Central memory CD4-positive, alpha-beta T cell (primary cell): ENCODE measurements around the gene PMEPA1.

Experiments used
- DNase-seq: peaks from one replicate; pipeline ENCODE4 v3.0.0; 2022

The PMEPA1 gene

DNA sequence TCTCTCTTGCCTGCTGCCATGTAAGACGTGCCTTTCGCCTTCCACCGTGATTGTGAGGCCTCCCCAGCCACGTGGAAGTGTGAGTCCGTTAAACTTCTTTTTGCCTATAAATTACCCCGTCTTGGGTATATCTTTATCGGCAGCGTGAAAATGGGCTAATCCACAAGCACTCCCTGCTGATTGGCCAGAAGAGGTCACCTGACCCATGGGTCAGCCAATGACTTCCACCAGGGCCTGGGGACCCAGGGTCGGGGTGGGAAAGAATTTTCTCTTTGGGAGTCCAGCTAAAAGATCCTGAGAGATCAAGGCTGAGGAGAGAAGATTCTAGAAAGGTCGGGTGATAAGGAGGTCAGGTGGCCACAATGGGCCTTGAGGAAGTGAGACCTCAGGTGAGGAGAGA, 106.7 kb downstream of the PMEPA1 start:
- DNase-seq = no peak

DNA sequence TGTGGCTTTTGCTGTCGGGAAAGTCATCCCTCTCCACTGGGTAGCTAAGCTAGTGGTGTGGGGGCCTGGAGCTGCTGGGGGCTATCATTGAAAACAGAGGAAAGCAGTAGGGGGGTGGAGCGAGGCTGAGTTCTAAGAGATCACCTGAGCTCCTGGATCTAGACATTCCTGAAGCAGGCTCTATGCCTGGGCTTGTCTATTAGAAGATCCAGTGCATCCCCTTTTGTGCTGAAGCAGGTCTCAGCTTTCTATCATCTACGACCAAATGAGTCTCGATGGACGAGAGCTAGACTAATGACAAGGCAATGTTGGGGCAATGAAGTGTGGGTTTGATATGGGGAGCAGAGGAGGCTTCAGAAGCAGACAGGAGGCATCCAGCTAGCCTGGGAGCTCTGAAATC, 108.1 kb downstream of the PMEPA1 start:
- DNase-seq = no peak

DNA sequence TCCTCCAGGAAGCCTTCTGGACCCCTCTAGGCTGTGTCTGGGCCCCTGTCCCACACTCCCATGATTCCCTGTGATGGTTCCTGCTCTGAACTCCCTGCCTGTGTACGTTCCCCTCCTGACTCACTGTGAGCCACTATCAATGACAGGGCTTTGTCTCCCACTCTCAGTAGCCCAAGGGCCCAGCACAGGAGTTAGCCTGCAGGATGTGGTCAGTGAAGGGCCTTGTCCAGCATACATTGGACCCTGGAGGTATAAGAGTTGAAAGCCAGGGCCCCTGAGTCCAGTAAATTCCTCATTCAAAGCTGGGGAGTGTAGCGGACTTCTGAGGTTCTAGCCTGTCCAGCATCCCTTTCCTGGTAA, 108.6 kb downstream of the PMEPA1 start:
- DNase-seq = no peak

DNA sequence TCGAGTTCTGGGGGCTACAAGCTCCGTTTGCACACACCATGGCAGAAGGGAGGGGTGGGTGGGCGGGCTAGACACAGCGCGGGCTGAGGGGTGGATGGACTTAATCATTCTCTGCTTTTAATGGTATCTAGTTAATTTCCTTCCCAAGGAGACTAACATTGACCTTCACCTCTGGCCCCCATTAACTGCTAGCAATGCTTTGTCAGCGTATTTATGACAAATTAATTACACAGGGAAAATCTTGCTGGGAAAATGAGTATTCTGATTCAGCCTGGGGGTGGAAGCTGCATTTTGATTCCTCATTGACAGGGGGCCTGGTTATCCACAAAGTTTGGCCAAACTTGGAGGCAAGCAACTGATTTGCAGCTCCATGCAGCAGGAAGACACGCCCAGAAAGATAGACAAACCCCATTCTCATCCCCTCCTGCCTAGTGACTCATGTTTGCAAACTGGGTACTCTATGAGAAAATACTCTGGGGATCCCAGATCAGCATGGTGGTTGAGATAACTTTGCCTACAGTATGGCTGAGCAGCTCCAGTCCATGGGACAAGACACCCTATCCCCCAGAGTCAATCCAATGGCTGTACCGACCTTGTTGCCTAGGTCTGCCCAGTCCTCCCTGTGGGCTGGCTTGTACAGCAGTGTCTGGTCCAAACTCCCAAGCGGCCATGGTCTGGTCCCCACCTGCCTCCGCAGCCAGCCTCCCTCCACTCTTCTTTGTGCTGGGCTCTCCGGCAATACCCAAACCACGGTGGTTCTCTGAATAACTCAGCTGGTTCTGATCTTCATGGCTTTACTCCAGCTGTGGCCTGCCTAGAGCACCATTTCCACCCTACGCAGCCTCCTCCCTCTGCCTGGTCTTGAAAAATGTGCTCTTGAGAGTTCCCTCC, 109.2 kb downstream of the PMEPA1 start:
- DNase-seq = no peak

DNA sequence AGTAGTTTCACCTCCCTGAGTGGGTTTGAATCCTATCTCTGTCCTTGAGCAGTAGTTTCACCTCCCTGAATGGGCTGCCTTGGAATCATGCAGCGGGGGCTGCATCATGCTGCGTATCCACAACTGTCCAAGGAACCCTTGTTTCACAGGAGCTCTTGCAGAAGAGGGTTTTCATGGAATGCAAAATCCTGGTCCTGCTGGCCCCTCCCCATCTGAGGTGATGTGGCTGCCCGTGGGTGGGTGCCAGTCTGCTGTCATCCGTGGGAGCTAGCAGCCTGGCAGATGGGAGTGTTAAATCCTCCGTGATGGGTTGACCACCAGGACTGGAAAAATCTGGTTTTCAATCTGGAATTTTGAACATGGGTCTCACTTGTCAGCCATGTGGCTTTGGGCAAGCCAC, 111.3 kb downstream of the PMEPA1 start:
- no peak for DNase-seq
